Astrocyte of the spinal cord (primary cell): ENCODE measurements around the gene MADD.

ENCODE experiments used
- DNase-seq: peaks from one replicate; pipeline ENCODE4 v3.0.0; 2011; ENCODE audit warnings: low read depth, low spot score
- H3K4me3 ChIP-seq: 2 replicates; pipeline ENCODE4 v1.5.1; 2011; ENCODE audit warnings: low read depth, mild to moderate bottlenecking, low read length, moderate library complexity
- CTCF ChIP-seq: IDR thresholded peaks from 2 replicates; pipeline ENCODE4 v1.5.1; 2012; ENCODE audit warnings: low read depth, mild to moderate bottlenecking, low read length, inconsistent platforms
- in situ Hi-C: cut with HindIII; loops from 2 replicates; pipeline ENCODE4 v1.10.0; 2017; ENCODE audit warnings: low sequenced_read_pairs

Gene MADD

GRCh38 chr11:47352556-47352955 is 82.6 kb downstream of the MADD start, which contains the start of gene MYBPC3:
TSS of gene MYBPC3 (minus strand) at chr11:47352702. CDS start at chr11:47352647, 55 bp downstream.
- no peak for DNase-seq
- TF ChIP-seq CTCF = no peak
- H3K4me3 ChIP-seq = no peak within 1 kb of the TSS
- in situ Hi-C loops = no loop called here

GRCh38 chr11:47353978-47354774 is 84.2 kb downstream of the MADD start:
- no peak for TF ChIP-seq CTCF
- H3K4me3 ChIP-seq = no peak overlapping the region
- DNase-seq = no peak
- in situ Hi-C loops = no loop called here

- in situ Hi-C loops = no loop called here
- no peak for DNase-seq
- TF ChIP-seq CTCF = no peak
- peak overlapping the region; percentile 6 for H3K4me3 ChIP-seq
These were observed 85.0 kb downstream of the MADD start for GRCh38 chr11:47354913-47355282.

DNA sequence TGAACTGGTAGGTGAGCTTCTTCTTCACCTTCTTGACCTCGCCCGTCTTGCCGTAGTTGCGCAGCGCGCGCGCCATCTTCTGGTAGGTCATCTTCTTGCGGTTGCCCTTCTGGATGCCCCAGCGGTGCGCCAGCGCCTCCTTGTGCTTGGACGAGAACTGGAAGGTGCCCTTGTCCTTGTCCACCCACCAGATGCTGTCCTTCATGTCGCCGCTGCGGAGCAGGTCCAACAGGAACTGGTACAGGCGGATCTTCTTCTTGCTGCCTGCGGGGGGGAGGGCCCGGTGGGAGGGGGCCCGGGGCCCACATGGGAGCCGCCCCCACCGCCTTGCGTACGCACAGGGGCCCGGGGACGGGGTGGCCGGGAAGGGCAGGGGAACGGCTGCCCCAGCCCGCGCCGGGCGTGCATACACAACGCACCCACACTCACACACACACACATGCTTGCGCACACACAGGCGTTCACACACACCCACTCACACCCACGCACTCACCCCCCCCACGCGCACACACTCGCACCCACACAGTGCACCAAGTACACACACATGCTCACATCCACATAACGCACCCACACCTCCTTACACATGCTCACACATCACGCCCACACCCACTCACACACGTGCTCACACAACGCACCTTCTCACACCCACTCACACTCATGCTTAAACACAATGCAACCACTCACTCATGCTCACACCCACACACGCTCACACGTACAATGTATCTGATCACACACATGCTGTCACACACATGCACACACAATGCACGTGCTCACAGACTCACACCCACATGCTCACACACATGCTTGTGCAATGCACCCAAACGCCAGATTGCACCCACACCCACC is 85.6 kb downstream of the MADD start:
- peak overlapping the region; percentile 6 for H3K4me3 ChIP-seq
- DNase-seq = peak; percentile 88
- TF ChIP-seq CTCF = peak; percentile 98
- in situ Hi-C loops = no loop called here

GRCh38 chr11:47356129-47356997 is 86.4 kb downstream of the MADD start:
- in situ Hi-C loops = no loop called here
- no peak overlapping the region for H3K4me3 ChIP-seq
- TF ChIP-seq CTCF = no peak

DNA sequence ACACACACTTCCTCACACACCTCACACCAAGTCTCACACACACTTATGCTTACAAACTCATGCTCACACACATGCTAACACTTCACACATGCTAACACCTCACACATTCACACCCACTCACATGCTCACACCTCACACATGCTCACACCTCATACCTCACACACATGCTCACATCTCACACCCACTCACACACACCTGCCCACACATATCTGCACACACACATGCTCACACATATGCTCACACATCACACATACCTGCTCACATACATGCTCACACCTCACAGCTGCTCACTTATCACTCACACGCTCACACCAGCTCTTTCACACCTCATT is 87.0 kb downstream of the MADD start:
- in situ Hi-C loops = no loop called here
- TF ChIP-seq CTCF = no peak
- H3K4me3 ChIP-seq = no peak overlapping the region
- no peak for DNase-seq

More at GRCh38 chr11:47356129-47356997, 86.4 kb downstream of the MADD start:
- no peak for DNase-seq
